ENCODE data around the gene CADM1.

Gene CADM1

DNA sequence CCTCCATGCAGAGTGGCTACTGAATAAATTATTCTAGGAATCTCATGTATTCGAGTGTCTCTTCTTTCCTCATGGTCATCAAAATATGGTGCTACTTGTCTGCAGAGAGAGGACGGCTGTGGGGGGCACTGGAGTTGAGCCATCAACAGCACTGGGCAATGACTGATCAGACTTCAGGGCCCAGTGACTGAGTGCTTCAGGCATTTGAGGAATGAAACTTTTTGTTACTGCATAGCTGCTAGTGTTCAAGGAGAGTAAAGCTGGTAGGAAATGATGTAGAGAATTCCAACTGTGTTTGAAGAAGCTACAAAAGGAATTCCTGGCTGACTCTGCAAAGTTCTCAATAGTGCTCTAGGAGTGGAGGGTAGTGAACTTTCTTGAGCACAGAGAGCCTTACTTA, 277.7 kb downstream of the CADM1 start:
- DNase-seq: no peak

DNA sequence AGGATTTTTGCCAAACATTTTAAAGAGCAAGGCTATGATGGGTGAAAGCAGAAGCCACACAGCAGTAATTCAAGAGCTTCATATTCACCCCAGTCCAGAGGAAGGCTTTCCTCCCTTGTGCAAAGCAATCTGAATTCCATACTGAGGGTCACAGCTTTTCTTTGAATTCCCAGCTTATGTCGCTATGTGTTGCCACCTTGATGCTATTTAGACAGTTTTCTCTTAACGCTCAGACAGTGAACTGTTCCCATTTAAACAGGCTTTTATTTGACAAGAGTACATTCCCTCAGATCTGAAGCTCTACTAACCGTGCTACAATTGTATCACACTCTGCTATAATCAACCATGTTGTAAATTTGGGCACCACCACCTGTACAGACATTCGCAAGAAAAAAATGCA, 279.7 kb downstream of the CADM1 start:
- no peak for DNase-seq

DNA sequence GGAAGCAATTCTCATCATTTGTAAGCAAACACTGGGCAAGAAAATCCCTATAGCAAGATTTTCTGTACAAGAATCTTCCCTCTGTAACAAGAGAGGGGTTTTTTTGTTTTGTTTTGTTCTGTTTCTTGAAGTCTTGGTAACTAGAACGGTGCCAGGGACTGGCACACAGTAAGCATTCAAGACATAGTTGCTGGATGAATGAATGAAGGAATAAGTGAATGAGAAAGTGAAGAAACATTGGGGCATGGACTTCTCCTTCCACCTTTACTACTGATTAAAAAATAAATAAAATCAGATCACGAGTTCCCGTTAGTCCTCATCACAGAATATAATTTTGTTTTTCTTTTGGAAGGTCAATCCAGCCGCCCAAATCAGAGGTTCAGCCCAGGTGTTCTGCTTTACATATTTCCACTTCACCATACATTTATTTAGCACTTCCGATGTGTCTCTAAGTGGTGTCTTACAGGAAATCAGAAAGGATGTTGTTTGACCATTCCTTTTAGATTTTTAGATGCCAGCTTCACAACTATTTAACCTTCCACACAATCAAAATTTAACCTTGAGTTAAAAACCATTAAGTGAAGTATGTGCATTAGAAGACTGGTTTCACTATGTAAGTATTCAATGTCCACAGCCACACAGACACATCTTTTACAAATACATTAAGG, 281.2 kb downstream of the CADM1 start:
- DNase-seq: no peak

GRCh38 chr11:115222218-115222862, 281.9 kb downstream of the CADM1 start:
- peak in 1 of 2 experiments; percentile 18 for DNase-seq

- DNase-seq: no peak
Measured at GRCh38 chr11:115221461-115222069, 282.6 kb downstream of the CADM1 start.

GRCh38 chr11:115220911-115221310, 283.3 kb downstream of the CADM1 start:
- DNase-seq: no peak

DNA sequence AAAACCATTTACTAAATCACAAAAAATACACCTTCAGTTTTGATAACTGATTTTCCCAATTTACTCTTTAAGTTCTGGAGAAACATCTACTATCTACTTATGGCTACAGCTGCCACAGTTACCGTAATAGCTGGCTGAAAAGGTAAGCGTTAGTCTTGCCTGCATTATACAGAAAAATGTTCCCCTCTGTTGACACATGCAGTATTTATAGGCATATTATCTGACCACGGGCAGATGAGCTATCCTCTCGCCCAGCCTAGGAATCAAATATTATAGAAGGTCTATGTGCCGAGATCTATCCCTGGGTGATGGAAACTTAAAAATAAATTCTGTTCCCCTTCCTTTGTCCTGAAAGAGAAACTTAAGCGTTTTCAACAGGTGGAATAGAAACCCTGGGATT, 283.8 kb downstream of the CADM1 start:
- DNase-seq: no peak

DNA sequence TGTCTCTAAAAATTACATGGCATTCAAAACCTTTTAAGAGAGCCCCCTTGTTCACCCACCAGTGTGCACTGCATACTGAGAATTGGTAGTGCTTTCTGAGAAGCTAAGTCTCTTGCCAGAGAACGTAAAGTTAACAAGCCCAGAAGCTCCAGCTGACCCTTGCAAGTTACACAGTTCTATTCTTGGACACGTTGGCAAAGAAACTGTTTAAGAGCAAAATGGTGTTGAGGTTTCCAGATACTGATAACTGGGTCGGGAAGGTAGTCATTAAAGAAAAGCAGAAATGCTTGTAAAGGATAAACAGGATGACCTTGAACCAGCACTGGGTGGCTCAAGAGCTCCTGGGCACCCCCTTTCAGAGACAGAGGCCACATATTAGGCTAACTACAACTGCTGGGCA, 284.8 kb downstream of the CADM1 start:
- no peak for DNase-seq

DNA sequence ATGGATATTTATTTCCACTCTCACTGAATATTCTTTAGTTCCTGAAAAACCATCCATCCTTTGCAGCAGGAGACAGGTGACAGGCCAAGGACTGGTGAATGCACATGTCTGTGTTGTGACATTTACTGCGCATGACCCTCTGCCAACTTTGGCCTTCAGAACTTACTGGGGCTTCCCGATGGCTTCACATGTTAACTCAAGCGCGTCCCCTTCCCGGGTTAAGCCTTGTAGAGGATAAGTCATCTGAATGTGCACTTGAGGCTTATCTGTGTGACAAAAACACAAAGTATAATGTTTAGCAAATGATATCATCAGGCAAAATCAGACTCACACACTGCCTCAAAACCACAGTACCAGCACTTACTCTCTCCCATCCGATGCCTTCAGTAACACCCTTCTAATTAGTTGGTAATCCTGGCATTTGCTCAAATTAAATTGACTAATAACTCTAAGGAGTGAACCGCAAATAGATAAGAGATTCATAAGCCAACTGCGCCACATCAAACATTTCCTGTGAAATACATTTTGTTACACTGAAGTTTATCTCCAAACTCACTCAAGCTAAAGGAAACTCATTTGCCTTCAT, 286.4 kb downstream of the CADM1 start:
- DNase-seq: no peak

DNA sequence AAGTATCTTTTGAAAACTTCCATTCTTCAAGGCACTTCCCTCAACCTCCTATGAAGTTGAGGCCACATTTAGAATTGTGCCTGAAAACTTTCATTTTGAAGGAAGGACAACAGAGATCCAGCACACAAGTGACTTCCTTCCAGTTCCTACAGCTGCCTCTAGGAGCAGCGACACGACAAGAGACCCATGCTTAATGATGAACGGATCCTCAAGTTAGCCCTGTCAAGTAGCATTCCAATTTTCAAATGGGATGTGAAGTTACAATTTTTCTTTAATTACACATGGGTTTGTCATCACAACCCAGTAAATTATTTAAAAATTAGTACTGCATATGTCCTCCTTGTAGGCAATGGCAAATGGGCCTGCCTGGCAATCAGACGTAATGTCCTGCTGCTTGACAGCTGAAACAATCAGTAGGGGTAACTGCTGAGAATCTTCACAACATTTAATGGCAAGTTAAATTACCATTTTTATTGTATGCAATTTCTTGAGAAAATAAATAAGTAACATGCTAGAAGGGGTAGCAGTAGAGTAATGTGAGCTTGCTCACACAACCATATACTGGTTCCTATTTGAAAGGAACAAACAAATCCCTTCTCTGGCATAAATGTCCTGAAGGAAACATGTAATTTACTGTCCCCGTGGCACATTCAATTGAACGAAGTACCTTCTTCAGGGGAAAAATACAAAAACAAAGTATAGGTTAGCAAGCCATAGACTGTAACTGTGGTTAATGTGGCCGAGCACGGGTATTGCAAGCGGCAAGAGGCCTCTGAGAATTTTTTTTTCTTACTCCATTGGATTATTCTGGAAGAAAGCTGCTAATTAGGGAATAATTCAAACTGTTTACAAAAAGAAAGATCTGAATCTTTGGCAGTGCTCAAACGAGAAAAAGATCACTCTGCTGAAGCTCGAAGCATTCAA, 288.3 kb downstream of the CADM1 start:
- no peak for DNase-seq

DNA sequence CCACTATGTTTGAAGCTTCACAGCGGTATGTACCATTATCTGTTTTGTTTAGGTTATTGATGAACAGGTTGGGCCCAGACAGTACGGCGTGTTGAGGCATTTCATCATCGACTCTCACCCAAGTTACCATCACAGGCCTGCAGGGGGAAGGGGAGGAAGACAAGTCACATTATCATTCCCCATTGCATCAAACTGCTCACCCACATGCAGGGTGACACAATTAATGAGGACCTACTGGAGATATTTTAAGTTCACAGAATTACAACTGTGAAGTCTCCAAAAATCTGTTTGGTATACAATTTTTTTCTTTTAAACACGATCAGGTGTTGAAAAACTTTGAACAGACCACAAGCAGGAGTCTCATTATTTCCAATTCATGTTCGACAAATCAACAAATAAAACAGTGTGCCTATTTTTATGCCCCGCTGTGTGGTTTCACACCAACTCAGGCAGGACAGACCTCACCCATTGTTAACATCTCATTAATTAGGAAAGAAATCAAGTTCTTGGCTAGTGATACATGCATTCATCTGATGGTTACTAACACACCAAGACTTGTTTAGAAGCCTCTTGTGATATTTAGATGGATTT, 289.5 kb downstream of the CADM1 start:
- no peak for DNase-seq

DNA sequence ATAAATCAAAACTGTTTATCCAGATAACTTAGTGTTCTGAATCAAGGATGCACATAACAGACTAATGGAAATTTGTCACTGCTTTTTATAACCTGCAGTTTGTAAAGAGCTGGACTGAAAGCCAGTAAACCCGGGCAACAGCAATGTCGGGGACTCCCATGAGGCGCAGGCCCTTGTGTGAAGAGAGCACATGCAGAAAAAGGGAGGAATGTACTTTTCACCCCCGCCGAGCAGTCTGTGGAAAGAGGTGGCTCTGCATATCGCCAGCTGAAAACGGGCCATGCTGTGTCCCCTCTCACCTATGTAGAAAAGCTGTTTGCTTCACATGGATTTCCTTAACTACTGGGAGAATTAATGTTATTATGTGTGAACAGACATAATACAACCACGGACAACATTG, 291.2 kb downstream of the CADM1 start:
- DNase-seq: no peak

DNA sequence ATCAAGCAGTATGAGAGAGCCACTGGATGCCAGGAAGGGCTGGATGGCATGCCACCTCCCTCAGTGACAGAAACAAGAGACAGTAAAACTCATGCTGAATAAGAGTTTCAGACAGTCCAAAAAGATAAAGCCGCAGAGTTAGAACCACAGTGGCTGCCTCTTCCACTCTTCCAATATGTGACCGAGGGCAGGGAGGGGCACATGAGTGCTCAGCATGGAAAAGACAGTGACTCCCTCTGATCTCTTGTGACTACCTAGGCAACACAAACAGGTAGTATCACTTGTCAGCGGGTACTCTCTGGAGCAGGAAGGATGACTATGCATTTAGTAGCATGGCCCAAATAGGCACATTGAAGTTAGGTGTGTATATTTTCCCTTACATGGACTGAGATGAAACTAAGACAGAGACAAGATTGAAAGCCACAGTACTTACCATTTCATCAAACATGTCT, 295.4 kb downstream of the CADM1 start:
- DNase-seq: no peak

GRCh38 chr11:115207916-115208315, 296.3 kb downstream of the CADM1 start:
- no peak for DNase-seq

GRCh38 chr11:115207166-115207591, 297.0 kb downstream of the CADM1 start:
- DNase-seq: no peak

GRCh38 chr11:115206365-115207022, 297.7 kb downstream of the CADM1 start:
- DNase-seq: no peak

GRCh38 chr11:115202900-115203552, 301.2 kb downstream of the CADM1 start:
- no peak for DNase-seq

- DNase-seq: no peak
Measured at GRCh38 chr11:115202074-115202473, 302.1 kb downstream of the CADM1 start.

DNA sequence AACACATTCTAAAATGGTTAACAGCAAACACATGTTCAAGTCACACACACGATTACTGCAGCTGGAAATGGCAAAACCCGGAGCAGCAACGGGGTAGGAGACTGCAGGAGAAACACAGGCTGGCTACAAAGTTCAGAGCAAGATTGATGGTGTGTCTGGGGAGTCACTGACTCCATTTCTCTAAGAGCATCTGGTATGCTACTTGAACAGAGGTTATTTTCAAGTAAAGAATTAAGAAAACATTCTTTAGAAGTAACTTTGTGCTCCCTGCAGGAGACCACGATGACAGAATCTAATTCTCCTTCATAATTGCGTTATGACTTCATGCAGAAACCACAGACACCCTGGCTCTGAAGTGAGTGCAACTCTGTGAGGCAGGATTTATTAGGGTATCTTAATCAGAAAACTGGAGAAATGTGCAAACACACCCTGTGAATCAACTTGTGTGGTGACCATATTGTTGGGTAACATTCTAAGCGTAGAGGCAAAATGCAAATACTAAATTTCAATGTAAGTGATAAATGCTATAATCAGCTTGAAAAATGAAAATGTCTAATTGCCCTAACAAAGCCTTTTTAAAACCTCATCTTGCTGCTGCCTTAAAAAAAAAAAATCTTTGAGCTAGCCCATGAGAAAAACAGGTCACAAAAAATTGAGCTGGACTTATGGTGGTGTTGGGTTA, 303.0 kb downstream of the CADM1 start:
- no peak for DNase-seq

DNA sequence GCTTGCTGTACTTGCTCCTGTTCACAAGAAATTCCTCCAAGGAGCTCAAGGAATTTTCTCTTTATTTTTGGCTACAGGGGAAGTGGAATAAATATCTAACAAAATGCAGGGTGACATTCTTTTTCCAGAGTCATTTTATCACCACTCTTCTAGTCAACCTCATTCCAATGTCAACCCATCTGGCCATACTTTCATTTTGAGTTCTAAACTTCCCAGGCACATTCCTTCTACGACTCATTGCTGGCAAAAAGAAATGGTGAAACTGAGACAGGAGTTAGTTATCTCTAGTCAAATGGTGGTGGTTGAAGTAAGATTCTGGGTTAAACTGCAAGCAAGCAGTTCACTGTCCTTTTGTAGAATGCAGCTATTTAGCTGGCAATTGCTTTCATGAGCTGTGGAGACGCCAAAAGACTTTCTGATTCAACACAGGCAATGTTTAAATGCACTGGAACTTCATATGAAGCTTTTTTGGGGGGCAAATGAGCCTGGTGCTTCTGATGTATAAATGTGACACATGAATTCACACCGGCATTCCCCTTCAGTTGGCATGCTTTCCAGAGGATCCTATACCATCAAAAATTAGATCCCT, 304.6 kb downstream of the CADM1 start:
- DNase-seq: no peak
